SH-SY5Y (cell line): ENCODE measurements around the gene ARHGAP15.

Experiments used
- GATA2 ChIP-seq: IDR thresholded peaks from 2 replicates; pipeline ENCODE4 v1.6.1; 2011; ENCODE audit warnings: mild to moderate bottlenecking, low read depth, low read length
- GATA3 ChIP-seq: IDR thresholded peaks from 2 replicates; pipeline ENCODE4 v1.6.1; 2011; ENCODE audit warnings: low read depth, mild to moderate bottlenecking, low read length, moderate library complexity

Gene ARHGAP15

GRCh38 chr2:143645921-143646645, 516.9 kb downstream of the ARHGAP15 start:
- no peak for TF ChIP-seq GATA3
- TF ChIP-seq GATA2: no peak

DNA sequence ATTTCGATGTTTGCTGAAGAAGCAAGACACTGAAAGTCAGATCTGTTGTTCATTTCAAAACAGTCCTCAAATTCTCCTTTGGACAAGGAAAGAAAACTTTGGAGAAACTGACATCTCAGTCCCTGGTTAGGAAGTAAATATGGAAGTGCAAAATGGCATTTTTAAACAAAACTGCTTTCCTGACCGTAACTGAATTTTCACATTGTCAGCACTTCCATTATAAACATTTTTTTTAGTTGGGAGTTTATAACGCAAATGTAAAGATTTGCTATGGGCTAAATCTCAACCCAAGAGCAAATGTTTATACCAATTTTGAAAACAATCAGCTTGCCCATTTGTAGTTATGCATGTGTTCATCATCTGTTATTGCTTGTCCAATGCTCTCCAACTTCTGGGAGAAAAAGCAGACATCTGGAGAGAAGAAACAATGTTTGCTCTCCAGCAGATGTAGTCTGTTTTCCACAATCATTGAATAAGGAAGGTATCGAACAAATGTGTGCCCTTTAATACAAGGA, 520.1 kb downstream of the ARHGAP15 start:
- TF ChIP-seq GATA3: no peak
- TF ChIP-seq GATA2: no peak

GRCh38 chr2:143652692-143653091, 523.5 kb downstream of the ARHGAP15 start:
- TF ChIP-seq GATA3: no peak
- no peak for TF ChIP-seq GATA2

DNA sequence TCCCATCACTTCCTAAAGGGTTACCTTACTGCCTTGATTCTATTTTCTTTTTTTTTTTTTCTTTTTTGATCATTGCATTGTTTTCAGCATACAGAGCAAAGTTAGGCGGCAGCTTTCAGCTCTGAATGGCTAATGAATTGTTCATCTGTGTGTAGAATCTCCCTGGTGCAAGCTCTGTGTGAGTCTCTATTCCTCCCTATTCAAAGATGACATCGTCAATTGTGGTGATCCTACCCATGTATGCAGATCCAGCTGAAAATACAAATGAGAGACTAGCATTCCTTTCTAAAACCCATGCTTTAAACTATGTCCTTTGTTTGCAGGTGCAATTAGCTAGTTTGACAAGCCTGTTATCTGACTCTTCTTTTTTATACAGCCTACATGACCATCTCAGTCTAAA, 539.0 kb downstream of the ARHGAP15 start:
- TF ChIP-seq GATA2 (no peak), GATA3 (no peak)

- no peak for TF ChIP-seq GATA3
- no peak for TF ChIP-seq GATA2
Measured at GRCh38 chr2:143674051-143674450, 544.8 kb downstream of the ARHGAP15 start.

DNA sequence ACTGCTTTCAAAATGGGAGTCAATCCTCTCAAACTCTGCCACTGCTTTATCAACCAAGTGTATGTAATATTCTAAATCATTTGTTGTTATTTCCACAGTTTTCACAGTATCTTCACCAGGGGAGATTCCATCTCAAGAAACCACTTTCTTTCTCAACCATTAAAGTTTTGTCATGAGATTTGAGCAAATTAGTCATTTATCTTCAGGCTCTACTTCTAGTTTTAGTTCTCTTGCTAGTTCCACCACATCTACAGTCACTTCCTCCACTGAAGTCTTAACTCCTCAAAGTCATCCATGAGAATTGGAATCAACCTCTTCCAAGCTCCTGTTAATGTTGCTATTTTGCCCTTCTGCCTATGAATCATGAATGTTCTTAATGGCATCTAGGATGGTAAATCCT, 545.8 kb downstream of the ARHGAP15 start:
- TF ChIP-seq GATA3: no peak
- no peak for TF ChIP-seq GATA2

DNA sequence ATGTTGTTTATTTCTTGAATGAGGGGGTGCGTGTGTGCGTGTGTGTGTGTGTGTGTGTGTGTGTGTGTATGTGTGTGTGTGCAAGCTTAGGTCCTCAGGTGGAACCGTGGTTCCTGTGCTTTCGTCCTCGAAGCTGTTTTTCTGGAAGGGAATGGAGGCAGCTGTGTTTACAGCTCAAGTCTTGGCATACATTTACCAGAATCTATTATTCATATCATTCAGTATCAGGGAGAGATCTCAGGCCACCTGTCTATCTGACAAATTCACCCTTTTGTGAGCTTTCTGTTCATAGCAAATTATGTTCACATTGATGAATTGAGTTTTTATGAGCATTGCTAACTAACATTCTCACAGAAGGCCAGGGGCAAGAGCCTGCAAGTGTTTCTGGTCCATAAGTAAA, 550.4 kb downstream of the ARHGAP15 start:
- TF ChIP-seq GATA2 (no peak), GATA3 (no peak)

DNA sequence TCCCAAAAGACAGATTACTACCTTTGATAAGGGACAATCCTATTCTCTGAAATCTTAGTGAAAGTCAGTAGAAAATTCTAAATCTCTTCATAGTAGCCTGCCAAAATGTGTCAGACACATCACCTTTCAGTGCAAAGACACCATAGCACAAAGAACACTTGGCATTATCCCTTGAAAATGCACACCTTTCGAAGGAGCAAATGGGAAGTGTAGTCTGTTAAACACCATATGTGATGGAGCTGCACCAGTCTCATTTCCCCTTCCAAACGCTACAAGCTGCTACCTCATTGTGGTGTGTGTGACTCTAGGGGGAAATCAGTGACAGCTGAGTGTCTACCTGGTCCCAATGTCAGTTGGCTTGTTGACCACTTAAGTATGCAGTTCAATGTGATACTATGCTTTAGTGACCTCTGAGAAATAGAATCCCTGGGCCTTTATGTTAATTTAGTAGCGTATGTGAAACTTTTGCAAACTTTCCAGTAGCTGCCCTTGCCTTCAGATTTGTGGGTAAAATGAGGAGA, 551.7 kb downstream of the ARHGAP15 start:
- TF ChIP-seq GATA2 (no peak), GATA3 (no peak)

DNA sequence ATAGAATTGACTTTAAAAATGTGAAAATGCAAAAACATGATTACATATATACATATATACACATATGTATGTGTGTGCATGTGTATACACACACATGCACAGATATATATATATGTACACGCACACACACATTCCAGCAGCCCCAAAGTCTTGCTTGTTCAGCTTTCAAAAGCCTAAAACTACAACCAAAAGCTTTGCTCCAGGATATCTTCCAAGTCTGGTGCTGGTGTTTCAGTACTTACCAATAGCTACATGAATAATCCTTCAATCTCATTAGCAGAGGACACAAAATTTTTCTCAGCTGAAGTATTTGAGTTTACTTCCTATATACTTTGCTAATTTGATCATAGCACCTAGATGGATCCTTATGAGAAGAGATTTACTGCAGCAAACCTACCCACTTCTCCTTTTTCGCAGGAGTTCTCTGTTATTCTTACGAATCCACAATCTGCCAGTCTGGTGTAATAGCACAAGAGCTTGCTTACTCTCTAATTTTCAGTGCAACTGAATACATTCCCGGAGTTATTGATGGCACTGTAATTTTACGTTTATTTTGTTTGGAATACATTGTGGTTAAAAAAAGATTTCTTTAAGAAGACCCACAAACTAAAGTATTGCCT, 553.3 kb downstream of the ARHGAP15 start:
- TF ChIP-seq GATA2 (no peak), GATA3 (no peak)

GRCh38 chr2:143683977-143684376, 554.8 kb downstream of the ARHGAP15 start:
- TF ChIP-seq GATA3: no peak
- no peak for TF ChIP-seq GATA2

DNA sequence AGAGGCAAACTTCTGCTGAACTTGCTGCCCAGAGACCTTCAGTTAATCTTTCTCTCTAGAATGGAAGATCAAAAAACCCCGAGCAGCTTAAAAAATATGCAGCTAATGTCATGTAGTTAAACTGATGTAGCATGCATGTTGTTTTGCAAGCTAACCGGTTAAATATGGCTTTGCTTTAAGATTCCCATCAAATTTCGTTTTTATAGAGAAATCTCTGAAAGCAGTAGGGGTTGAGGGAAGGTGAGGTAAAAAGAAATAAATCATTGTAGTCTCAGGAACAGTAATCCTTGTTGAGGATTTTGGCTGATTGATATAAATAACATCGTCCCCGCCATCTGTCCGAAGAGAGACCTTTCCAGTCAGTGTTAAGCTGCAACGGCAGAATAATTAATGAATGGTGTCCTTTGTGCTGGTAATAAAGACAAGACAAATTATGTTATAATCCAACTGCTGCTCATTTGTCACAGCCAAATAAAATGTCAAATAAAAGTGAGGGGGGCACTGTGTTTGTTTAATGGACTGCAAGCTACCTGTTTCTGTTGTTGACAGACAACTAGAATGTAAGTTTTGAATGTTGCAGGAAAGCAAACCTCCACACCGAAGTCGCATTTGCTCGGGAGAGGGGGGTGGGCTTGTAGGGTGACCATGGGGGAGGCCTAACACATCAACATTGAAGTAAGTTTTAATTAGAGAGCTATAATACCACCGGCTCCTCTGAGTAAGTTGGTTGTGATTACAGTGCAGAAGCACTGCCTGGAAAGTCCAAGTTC, 555.5 kb downstream of the ARHGAP15 start:
- TF ChIP-seq GATA2 (no peak), GATA3 (no peak)

DNA sequence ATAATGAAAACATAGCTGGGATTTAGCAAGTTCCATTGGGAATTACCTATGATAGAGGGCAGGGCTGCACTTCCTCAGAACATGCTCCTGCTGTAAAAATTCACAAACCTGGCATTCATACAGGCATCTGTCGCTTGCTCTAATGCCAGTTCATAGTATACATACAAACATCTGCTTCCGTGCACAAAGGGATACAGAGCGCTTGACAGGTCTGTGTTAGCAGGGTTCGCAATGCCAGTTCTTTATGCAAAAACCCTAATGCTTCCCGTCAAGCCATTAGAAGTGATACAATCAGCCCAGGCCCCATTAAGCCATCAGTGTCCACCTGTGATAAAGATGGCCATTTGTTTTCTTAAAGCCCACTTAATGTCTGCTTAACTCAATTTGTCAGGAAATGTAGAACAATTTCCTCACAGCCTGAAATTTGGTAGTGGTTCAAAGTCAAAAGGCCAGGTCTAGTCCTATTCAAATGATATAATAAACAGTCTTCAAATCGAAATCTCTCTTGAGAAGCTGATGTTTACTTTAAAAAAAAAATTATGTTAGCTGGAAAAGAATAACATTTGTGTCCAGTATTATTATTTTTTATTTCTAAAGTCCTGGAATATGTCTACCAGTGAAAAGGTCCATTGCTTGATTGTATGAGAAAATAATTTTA, 556.3 kb downstream of the ARHGAP15 start:
- TF ChIP-seq GATA3: peak; percentile 99
- TF ChIP-seq GATA2: peak; percentile 99

- TF ChIP-seq GATA2 (no peak), GATA3 (no peak)
Measured at GRCh38 chr2:143686585-143687164, 557.5 kb downstream of the ARHGAP15 start.
